ENCODE data around the gene MCEMP1.

Gene MCEMP1

GRCh38 chr19:7699003-7699402, 22.1 kb downstream of the MCEMP1 start:
- no peak for DNase-seq

GRCh38 chr19:7699417-7700401, 22.8 kb downstream of the MCEMP1 start:
- DNase-seq: no peak

- DNase-seq: no peak
These were observed 24.3 kb downstream of the MCEMP1 start for GRCh38 chr19:7701049-7701653.

- DNase-seq: no peak
These were observed 25.0 kb downstream of the MCEMP1 start, which contains the start of gene FCER2 for GRCh38 chr19:7701654-7702457. Gene FCER2 (minus strand): TSS chr19:7702131. CDS start chr19:7699760, 2,371 bp downstream.

- no peak for DNase-seq
These were observed 26.4 kb downstream of the MCEMP1 start for GRCh38 chr19:7703332-7703731.

GRCh38 chr19:7704280-7705060, 27.6 kb downstream of the MCEMP1 start:
- DNase-seq: no peak

- DNase-seq: no peak
These were observed 28.7 kb downstream of the MCEMP1 start for GRCh38 chr19:7705387-7706187.

GRCh38 chr19:7706188-7706954, 29.5 kb downstream of the MCEMP1 start:
- no peak for DNase-seq

- no peak for DNase-seq
These were observed 30.1 kb downstream of the MCEMP1 start for GRCh38 chr19:7706955-7707456.

GRCh38 chr19:7709932-7710460, 33.1 kb downstream of the MCEMP1 start:
- no peak for DNase-seq

GRCh38 chr19:7710616-7711015, 33.7 kb downstream of the MCEMP1 start:
- no peak for DNase-seq

GRCh38 chr19:7715671-7716070, 38.8 kb downstream of the MCEMP1 start:
- DNase-seq: no peak

GRCh38 chr19:7716762-7717161, 39.9 kb downstream of the MCEMP1 start:
- DNase-seq: no peak

- DNase-seq: no peak
These were observed 41.8 kb downstream of the MCEMP1 start for GRCh38 chr19:7718668-7719067.

- DNase-seq: no peak
These were observed 43.5 kb downstream of the MCEMP1 start for GRCh38 chr19:7720351-7720750.

- DNase-seq: no peak
These were observed 45.4 kb downstream of the MCEMP1 start for GRCh38 chr19:7722231-7722651.

GRCh38 chr19:7725791-7726190, 48.9 kb downstream of the MCEMP1 start:
- DNase-seq: no peak

GRCh38 chr19:7729211-7729610, 52.3 kb downstream of the MCEMP1 start:
- no peak for DNase-seq
